Measurements from ENCODE around the gene DLX4. TPM values are rescaled to one million over a fixed set of nuclear protein-coding genes. Genes with fewer than 3 reads are reported as not detected.

Gene DLX4
- total RNA-seq, 1 donor from 2014 or later: not detected

DNA sequence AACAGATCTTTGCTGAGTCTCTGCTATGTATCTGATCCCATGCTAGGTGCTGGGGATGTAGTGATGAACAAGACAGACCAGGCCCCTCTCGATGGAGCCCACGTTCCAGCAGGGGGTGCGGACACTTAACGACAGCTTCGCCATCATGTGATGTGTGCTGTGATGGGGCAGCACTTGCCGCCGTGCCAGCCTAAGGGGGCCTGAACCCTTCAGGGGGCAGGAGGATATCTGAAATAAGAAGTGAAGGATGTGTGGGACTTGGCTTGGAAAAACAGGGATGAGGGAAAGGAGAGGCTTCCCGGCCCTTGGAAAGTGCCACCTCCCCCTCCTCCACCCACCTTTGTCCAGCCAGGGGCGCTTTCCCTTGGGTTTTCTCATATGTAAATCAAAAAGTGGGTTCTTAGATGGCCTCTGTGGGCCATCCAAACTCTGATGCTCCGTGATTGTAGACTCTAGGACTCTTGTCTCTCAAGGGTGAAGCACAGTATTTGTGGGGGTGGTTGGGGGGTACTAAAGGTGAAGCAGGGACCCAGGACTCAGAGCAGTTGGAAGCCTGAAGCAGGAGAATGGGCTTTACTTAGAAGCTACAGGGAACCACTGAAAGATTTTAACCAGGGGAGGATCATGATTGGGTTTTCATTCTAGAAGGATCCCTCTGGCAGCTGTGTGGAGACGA, 30.0 kb downstream of the DLX4 start:
- ATAC-seq (no peak), DNase-seq (ENCODE audit: low spot score) (peak; percentile 29)

DNA sequence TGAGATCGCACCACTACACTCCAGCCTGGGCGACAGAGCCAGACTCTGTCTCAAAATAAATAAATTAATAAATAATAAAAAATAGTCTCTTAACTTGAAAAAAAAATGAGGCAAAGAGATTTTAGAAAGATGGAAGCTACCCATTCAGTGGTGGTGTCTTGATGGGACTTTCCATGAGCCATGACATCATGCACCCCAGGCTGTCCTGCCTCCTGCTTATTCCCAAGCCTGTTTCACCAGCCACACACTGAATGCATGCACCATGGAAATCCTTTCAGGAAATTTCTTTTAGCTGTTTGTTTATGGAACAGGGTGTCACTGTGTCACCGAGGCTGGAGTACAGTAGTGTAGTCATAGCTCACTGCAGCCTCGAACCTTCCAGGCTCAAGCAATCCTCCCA, 34.9 kb downstream of the DLX4 start:
- DNase-seq (ENCODE audit: low spot score) (peak; percentile 12), ATAC-seq (no peak)

DNA sequence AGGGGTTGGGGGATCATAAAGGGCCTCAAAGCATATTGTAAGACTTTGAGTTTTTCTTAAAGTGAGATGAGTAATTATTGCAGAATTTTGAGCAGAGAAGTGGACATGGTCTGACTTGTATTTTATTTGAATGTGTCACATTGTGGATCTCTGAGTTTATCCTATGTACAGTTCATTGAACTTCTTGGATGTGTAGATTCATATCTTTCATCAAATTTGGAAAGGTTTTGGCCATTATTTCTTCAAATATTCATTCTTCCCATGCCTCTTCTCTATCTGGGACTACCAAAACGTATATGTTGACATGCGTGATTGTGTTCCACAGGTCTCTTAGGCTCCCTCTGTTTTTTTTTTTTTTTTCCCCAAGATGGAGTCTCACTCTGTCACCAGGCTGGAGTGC, 40.3 kb downstream of the DLX4 start:
- ATAC-seq (no peak), DNase-seq (ENCODE audit: low spot score) (no peak)

GRCh38 chr17:50013079-50013478, 44.1 kb downstream of the DLX4 start:
- no peak for ATAC-seq
- no peak for DNase-seq (ENCODE audit: low spot score)

DNA sequence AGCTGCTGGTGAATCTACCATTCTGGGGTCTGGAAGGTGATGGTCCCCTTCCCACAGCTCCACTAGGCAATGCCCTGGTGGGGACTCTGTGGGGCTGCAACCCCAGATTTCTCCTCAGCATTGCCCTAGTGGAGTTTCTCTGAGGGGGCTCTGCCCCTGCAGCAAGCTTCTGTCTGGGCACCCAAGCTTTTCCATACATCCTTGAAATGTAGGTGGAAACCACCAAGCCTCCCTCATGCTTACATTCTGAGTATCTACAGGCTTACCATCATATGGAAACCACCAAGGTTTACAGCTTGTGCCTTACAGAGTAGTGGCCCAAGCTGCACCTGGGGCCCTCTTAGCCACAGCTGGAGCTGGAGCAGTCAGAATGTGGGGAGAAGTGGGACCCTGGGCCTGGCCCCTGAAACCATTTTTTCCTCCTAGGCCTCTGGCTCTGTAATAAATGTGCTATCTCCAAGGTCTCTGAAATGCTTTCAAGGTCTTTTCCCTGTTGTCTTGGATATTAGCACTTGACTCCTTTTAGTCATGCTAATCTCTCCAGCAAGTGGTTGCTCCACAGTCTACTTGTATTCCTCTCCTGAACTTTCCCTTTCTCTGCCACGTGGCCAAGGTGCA, 45.6 kb downstream of the DLX4 start:
- DNase-seq (ENCODE audit: low spot score): no peak
- ATAC-seq: no peak

GRCh38 chr17:50015146-50015545, 46.2 kb downstream of the DLX4 start:
- no peak for DNase-seq (ENCODE audit: low spot score)
- ATAC-seq: no peak

GRCh38 chr17:50018909-50019308, 49.9 kb downstream of the DLX4 start:
- ATAC-seq: no peak

DNA sequence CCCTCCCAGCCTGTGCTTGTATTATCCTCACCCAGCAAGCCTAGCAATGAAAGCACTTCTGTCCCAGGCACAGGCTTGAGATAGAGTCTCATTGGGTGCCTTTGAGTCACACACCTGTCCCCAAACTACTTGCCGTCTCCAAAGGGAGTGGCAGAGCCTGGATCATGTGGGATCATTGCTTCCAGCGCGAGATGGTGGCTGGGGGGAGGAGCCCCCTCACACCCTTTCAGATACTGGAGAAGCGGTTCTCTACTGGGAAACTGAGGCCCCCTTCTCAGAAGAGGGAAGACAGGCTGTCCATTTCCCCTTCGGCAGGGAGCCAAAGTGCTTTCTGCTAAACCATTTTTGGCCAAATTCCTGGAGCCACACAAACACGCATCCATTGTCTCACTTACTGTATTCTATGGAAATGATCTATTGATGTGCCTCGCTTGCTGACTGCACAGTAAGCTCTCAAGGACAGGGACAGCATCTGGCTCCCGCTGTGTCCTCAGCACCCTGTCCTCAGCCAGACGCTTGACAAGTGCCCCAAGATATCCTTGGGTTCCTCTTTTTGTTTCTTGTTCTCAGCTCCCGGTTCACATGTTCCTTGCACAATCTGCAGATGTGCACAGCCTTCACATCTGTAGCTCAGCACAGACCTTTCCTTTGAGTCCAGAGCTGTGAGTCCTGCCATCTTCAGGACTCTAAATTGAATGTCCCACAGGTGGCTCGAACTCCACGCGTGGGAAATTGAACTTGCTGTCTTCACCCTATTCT, 52.0 kb downstream of the DLX4 start:
- DNase-seq (ENCODE audit: low spot score): no peak
- ATAC-seq: no peak

More at GRCh38 chr17:50018909-50019308, 49.9 kb downstream of the DLX4 start:
- no peak for DNase-seq (ENCODE audit: low spot score)

GRCh38 chr17:50021681-50022370, 52.8 kb downstream of the DLX4 start:
- ATAC-seq: no peak
- no peak for DNase-seq (ENCODE audit: low spot score)

- no peak for DNase-seq (ENCODE audit: low spot score)
- ATAC-seq: no peak
Measured at GRCh38 chr17:50022463-50023130, 53.6 kb downstream of the DLX4 start.

- DNase-seq (ENCODE audit: low spot score) (no peak), ATAC-seq (no peak)
Measured at GRCh38 chr17:50023520-50023919, 54.5 kb downstream of the DLX4 start.

Other genes with a start within 250 kb of the DLX4 start
- 5.3 TPM for gene FAM117A, start 205.1 kb upstream of the DLX4 start, total RNA-seq
- gene KAT7, start 180.5 kb upstream of the DLX4 start, total RNA-seq: 14.4 TPM
- not detected for gene TAC4, start 121.1 kb upstream of the DLX4 start, total RNA-seq
- gene DLX3, start 26.0 kb downstream of the DLX4 start, total RNA-seq: not detected
- 2.7 TPM for gene ITGA3, start 86.9 kb downstream of the DLX4 start, total RNA-seq
- 52.0 TPM for gene PDK2, start 126.2 kb downstream of the DLX4 start, total RNA-seq
- 1.9 TPM for gene SAMD14, start 161.0 kb downstream of the DLX4 start, total RNA-seq
- 18.1 TPM for gene PPP1R9B, start 181.5 kb downstream of the DLX4 start, total RNA-seq
- gene SGCA, start 196.8 kb downstream of the DLX4 start, total RNA-seq: 1.0 TPM
- gene COL1A1, start 232.4 kb downstream of the DLX4 start, total RNA-seq: 19.3 TPM